ENCODE measurements around the gene PCDHGA1. TPM values are rescaled to one million over a fixed set of nuclear protein-coding genes. Genes with fewer than 3 reads are reported as not detected.
A peak's percentile ranks its signal among the peaks of the same experiment; 100 is the strongest.
"Not testable (repeated sequence)": the region's sequence is repeated elsewhere in the genome, so short reads cannot be mapped to it uniquely, and the experiment has no call there.

The PCDHGA1 gene
- total and polyA plus RNA-seq, 12 donors: 0.09 to 0.96 (median 0.30) TPM

DNA sequence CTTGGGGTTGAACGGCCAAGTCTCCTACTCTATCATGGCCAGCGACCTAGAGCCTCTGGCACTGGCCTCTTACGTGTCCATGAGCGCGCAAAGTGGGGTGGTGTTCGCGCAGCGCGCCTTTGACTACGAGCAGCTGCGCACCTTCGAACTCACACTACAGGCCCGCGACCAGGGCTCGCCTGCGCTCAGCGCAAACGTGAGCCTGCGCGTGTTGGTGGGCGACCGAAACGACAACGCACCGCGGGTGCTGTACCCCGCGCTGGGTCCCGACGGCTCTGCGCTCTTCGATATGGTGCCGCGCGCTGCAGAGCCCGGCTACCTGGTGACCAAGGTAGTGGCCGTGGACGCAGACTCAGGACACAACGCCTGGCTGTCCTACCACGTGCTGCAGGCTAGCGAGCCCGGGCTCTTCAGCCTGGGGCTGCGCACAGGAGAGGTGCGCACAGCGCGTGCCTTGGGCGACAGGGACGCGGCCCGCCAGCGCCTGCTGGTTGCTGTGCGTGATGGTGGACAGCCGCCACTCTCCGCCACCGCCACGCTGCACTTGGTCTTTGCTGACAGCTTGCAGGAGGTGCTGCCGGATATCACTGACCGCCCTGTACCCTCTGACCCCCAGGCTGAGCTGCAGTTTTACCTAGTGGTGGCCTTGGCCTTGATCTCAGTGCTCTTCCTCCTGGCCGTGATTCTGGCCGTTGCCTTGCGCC, 69.4 kb downstream of the PCDHGA1 start:
- WGBS, 4 donors: 19 to 24% (median 21%) methylated on average over 3 to 61 of the region's 61 CpGs

GRCh38 chr5:141402553-141403243, 72.4 kb downstream of the PCDHGA1 start, which contains the start of gene PCDHGA9:
Gene PCDHGA9, plus strand, starts transcription at chr5:141402778. Its CDS starts 175 bp downstream, at chr5:141402953.
- no peak for TF ChIP-seq POLR2A (IDR thresholded peaks at IDR 0.05)
- TF ChIP-seq, protein P1, sequence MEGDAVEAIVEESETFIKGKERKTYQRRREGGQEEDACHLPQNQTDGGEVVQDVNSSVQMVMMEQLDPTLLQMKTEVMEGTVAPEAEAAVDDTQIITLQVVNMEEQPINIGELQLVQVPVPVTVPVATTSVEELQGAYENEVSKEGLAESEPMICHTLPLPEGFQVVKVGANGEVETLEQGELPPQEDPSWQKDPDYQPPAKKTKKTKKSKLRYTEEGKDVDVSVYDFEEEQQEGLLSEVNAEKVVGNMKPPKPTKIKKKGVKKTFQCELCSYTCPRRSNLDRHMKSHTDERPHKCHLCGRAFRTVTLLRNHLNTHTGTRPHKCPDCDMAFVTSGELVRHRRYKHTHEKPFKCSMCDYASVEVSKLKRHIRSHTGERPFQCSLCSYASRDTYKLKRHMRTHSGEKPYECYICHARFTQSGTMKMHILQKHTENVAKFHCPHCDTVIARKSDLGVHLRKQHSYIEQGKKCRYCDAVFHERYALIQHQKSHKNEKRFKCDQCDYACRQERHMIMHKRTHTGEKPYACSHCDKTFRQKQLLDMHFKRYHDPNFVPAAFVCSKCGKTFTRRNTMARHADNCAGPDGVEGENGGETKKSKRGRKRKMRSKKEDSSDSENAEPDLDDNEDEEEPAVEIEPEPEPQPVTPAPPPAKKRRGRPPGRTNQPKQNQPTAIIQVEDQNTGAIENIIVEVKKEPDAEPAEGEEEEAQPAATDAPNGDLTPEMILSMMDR (IDR thresholded peaks at IDR 0.05): peak in 3 of 6 experiments; percentile 32 to 37 (median 34)
- DNase-seq: peak in 2 of 7 donors; percentile 34 to 42
- no peaks in the 10 kb centered on the region for H3K36me3 ChIP-seq (replicated peaks in 1 of 2)
- intact Hi-C loops (cut with DNase I): no loop called here
- H3K9me3 ChIP-seq (replicated peaks in 1 of 3): peaks cover 0 to 64% (median 8%) of the 10 kb centered on the region in 3 donors
- no peaks in the 10 kb centered on the region for H3K4me1 ChIP-seq (replicated peaks in 1 of 2)
- H3K27ac ChIP-seq: no peak within 1 kb of the TSS
- H3K27me3 ChIP-seq: no peaks in the 10 kb centered on the region
- 10 to 14% (median 11%) methylated on average over 10 to 27 of the region's 27 CpGs for WGBS, 4 donors
- H3K4me3 ChIP-seq: peak within 1 kb of the TSS in 1 of 4 donors; percentile 41

More for the DNA sequence above, 69.4 kb downstream of the PCDHGA1 start:
- Histone ChIP-seq H3K4me1 (replicated peaks in 1 of 2) (no peaks in the 10 kb centered on the region), H3K27ac (no peak overlapping the region), H3K27me3 (no peaks in the 10 kb centered on the region), H3K9me3 (replicated peaks in 1 of 3) (peaks cover 5 to 44% (median 8%) of the 10 kb centered on the region in 3 donors), H3K36me3 (replicated peaks in 1 of 2) (no peaks in the 10 kb centered on the region), H3K4me3 (no peak overlapping the region)
- intact Hi-C loops (cut with DNase I): no loop called here
- no peak for TF ChIP-seq POLR2A (IDR thresholded peaks at IDR 0.05)
- TF ChIP-seq, protein P1 (IDR thresholded peaks at IDR 0.05): no peak
- no peak for DNase-seq

DNA sequence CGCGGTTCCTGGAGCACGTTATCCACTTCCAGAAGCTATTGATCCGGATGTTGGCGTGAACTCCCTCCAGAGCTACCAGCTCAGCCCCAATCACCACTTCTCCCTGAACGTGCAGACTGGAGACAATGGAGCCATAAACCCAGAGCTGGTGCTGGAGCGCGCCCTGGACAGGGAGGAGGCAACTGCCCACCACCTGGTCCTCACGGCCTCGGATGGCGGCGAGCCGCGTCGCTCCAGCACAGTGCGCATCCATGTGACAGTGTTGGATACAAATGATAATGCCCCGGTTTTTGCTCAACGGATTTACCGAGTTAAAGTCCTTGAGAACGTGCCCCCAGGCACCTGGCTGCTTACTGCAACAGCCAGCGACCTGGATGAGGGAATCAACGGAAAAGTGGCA, 73.1 kb downstream of the PCDHGA1 start:
- intact Hi-C loops (cut with DNase I): no loop called here
- no peaks in the 10 kb centered on the region for H3K27me3 ChIP-seq
- 23 to 32% (median 25%) methylated on average over 20 to 22 of the region's 22 CpGs for WGBS, 4 donors
- H3K9me3 ChIP-seq (replicated peaks in 1 of 3): peaks cover 0 to 66% (median 8%) of the 10 kb centered on the region in 3 donors
- H3K27ac ChIP-seq: no peak overlapping the region
- no peak for DNase-seq
- H3K4me3 ChIP-seq: peak overlapping the region in 1 of 4 donors; percentile 41
- H3K36me3 ChIP-seq (replicated peaks in 1 of 2): no peaks in the 10 kb centered on the region
- no peaks in the 10 kb centered on the region for H3K4me1 ChIP-seq (replicated peaks in 1 of 2)
- TF ChIP-seq, protein P1 (IDR thresholded peaks at IDR 0.05): no peak
- no peak for TF ChIP-seq POLR2A (IDR thresholded peaks at IDR 0.05)

- not testable (repeated sequence) for H3K27me3 ChIP-seq
Observed at GRCh38 chr5:141407790-141408505, 77.6 kb downstream of the PCDHGA1 start, which contains the start of gene PCDHGB6. Gene PCDHGB6, plus strand, starts transcription at chr5:141408021. Its CDS starts 182 bp downstream, at chr5:141408203.

More at GRCh38 chr5:141407790-141408505, 77.6 kb downstream of the PCDHGA1 start, which contains the start of gene PCDHGB6:
- H3K4me1 ChIP-seq (replicated peaks in 1 of 2); intact Hi-C loops (cut with DNase I); H3K27ac ChIP-seq; H3K36me3 ChIP-seq (replicated peaks in 1 of 2): not testable (repeated sequence)
- DNase-seq: peak; percentile 27 to 63 (median 40)
- H3K9me3 ChIP-seq (replicated peaks in 1 of 3): peaks cover 0 to 69% (median 8%) of the 10 kb centered on the region in 3 donors
- 8 to 14% (median 11%) methylated on average over 25 to 50 of the region's 51 CpGs for WGBS, 4 donors
- H3K4me3 ChIP-seq: peak within 1 kb of the TSS in 1 of 4 donors; percentile 43
- TF ChIP-seq, protein P1 (IDR thresholded peaks at IDR 0.05): peak; percentile 16 to 60 (median 44)
